HEK293 (cell line): Measurements from ENCODE around the gene ELAC1.

ENCODE experiments used
- CTCF ChIA-PET: fragments of 350-600 bp; formaldehyde crosslinking; extraction: SDS; loops from one replicate; lab custom pipeline; 2021; ENCODE audit warnings: antibody characterized with exemption; lab: Yijun Ruan, JAX
- POLR2A ChIA-PET: fragments of 300-600 bp; formaldehyde crosslinking; extraction: SDS; loops from one replicate; lab custom pipeline; 2020; ENCODE audit warnings: antibody characterized with exemption, inconsistent platforms; lab: Yijun Ruan, JAX
- H3K27ac ChIP-seq: fragments of 200-500 bp; sonication (Bioruptor generic); 2 replicates; pipeline ENCODE4 v1.5.1; 2014; ENCODE audit warnings: low read depth, low read length, control low read depth, inconsistent platforms; ENCODE audit errors: extremely low read depth
- H3K36me3 ChIP-seq, 2 experiments: fragments of 200-500 bp in 1 of 2; sonication (Bioruptor generic) in 1 of 2; 1 replicate in 1 of 2; 2 replicates in 1 of 2; pipeline ENCODE4 v1.5.1; 2014 to 2017; ENCODE audit warnings: inconsistent platforms in 2 of 2, low read length in 2 of 2; ENCODE audit not compliant: control insufficient read depth in 2 of 2, insufficient read depth in 1 of 2
- H3K4me1 ChIP-seq: fragments of 200-500 bp; sonication (Bioruptor generic); 2 replicates; pipeline ENCODE4 v1.5.1; 2014; ENCODE audit warnings: mild to moderate bottlenecking, low read length, inconsistent platforms; ENCODE audit not compliant: control insufficient read depth, insufficient read depth
- H3K4me3 ChIP-seq: 2 replicates; pipeline ENCODE4 v1.5.1; 2011; ENCODE audit warnings: low read depth, mild to moderate bottlenecking, control low read depth, low read length, moderate library complexity
- H3K9me3 ChIP-seq: fragments of 200-500 bp; sonication (Bioruptor generic); 2 replicates; pipeline ENCODE4 v1.5.1; 2014; ENCODE audit warnings: low read depth, low read length, inconsistent platforms; ENCODE audit not compliant: control insufficient read depth, insufficient read depth
- KLF10 ChIP-seq: fragments of 450-650 bp; IDR thresholded peaks from 2 replicates; pipeline ENCODE4 v1.5.1; 2018; ENCODE audit warnings: missing biosample characterization, mild to moderate bottlenecking, missing genetic modification characterization
- KLF9 ChIP-seq: fragments of 450-650 bp; formaldehyde crosslinking; IDR thresholded peaks from 2 replicates; pipeline ENCODE4 v1.5.1; 2016; ENCODE audit warnings: missing biosample characterization, missing genetic modification characterization, low read depth
- OVOL3 ChIP-seq: fragments of 450-650 bp; formaldehyde crosslinking; IDR thresholded peaks from 2 replicates; pipeline ENCODE4 v1.5.1; 2016; ENCODE audit warnings: missing biosample characterization, missing genetic modification characterization
- PRDM1 ChIP-seq: fragments of 450-650 bp; formaldehyde crosslinking; IDR thresholded peaks from 2 replicates; pipeline ENCODE4; 2016; ENCODE audit warnings: missing biosample characterization, missing genetic modification characterization
- SP3 ChIP-seq: fragments of 450-650 bp; formaldehyde crosslinking; IDR thresholded peaks from 2 replicates; pipeline ENCODE4 v1.5.1; 2016; ENCODE audit warnings: missing biosample characterization, missing genetic modification characterization
- ZBTB21 ChIP-seq: fragments of 450-650 bp; formaldehyde crosslinking; IDR thresholded peaks from 2 replicates; pipeline ENCODE4 v1.5.1; 2017; ENCODE audit warnings: missing biosample characterization, missing genetic modification characterization
- ZFHX2 ChIP-seq: fragments of 450-650 bp; formaldehyde crosslinking; conservative IDR thresholded peaks from 2 replicates; pipeline ENCODE4 v1.5.1; 2016; ENCODE audit warnings: missing biosample characterization, missing genetic modification characterization
- ZNF266 ChIP-seq: fragments of 450-650 bp; formaldehyde crosslinking; IDR thresholded peaks from 2 replicates; pipeline ENCODE4 v1.5.1; 2016; ENCODE audit warnings: missing biosample characterization, missing genetic modification characterization, low read depth
- ZNF274 ChIP-seq, 2 experiments: fragments of 200-500 bp in 1 of 2; fragments of 450-650 bp in 1 of 2; sonication (Bioruptor generic) in 1 of 2; formaldehyde crosslinking in 1 of 2; IDR thresholded peaks; 2 replicates each; pipeline versions ENCODE4 v1.5.1 to v1.6.1; 2014 to 2016; ENCODE audit warnings: borderline replicate concordance in 1 of 2, inconsistent platforms in 1 of 2, low read length in 1 of 2, missing biosample characterization in 1 of 2, missing genetic modification characterization in 1 of 2
- ZNF302 ChIP-seq: fragments of 450-650 bp; formaldehyde crosslinking; IDR thresholded peaks from 2 replicates; pipeline ENCODE4 v1.5.1; 2016; ENCODE audit warnings: missing biosample characterization, missing genetic modification characterization, low read depth
- ZNF423 ChIP-seq: fragments of 450-650 bp; formaldehyde crosslinking; IDR thresholded peaks from 2 replicates; pipeline ENCODE4 v1.5.1; 2016; ENCODE audit warnings: missing biosample characterization, missing genetic modification characterization
- ZNF530 ChIP-seq: fragments of 450-650 bp; formaldehyde crosslinking; IDR thresholded peaks from 2 replicates; pipeline ENCODE4 v1.5.1; 2016; ENCODE audit warnings: low read depth, missing biosample characterization, missing genetic modification characterization
- ZNF670 ChIP-seq: fragments of 450-650 bp; formaldehyde crosslinking; IDR thresholded peaks from 2 replicates; pipeline ENCODE4 v1.5.1; 2016; ENCODE audit warnings: missing biosample characterization, missing genetic modification characterization, low read depth
- ZNF843 ChIP-seq: fragments of 450-650 bp; formaldehyde crosslinking; IDR thresholded peaks from 2 replicates; pipeline ENCODE4 v1.5.1; 2016; ENCODE audit warnings: missing biosample characterization, missing genetic modification characterization
- ZSCAN23 ChIP-seq: fragments of 450-650 bp; formaldehyde crosslinking; IDR thresholded peaks from 2 replicates; pipeline ENCODE4 v1.5.1; 2016; ENCODE audit warnings: missing biosample characterization, missing genetic modification characterization
- TF ChIP-seq, protein P1 (sequence below): fragments of 450-650 bp; formaldehyde crosslinking; IDR thresholded peaks from 2 replicates; pipeline ENCODE4; 2016; ENCODE audit warnings: missing biosample characterization, missing genetic modification characterization
- TF ChIP-seq, protein P2 (sequence below): fragments of 450-650 bp; formaldehyde crosslinking; IDR thresholded peaks from 2 replicates; pipeline ENCODE4 v1.5.1; 2017; ENCODE audit warnings: missing biosample characterization, missing genetic modification characterization
- TF ChIP-seq, protein P3 (sequence below): fragments of 450-650 bp; formaldehyde crosslinking; IDR thresholded peaks from 2 replicates; pipeline ENCODE4 v1.5.1; 2016; ENCODE audit warnings: missing biosample characterization, missing genetic modification characterization
- TF ChIP-seq, protein P4 (sequence below): fragments of 450-650 bp; formaldehyde crosslinking; IDR thresholded peaks from 2 replicates; pipeline ENCODE4 v1.5.1; 2016; ENCODE audit warnings: missing biosample characterization, missing genetic modification characterization
- TF ChIP-seq, protein P5 (sequence below): fragments of 450-650 bp; formaldehyde crosslinking; IDR thresholded peaks from 2 replicates; pipeline ENCODE4 v1.5.1; 2017; ENCODE audit warnings: missing biosample characterization, missing genetic modification characterization
- TF ChIP-seq, protein P6 (sequence below): fragments of 450-650 bp; formaldehyde crosslinking; IDR thresholded peaks from 2 replicates; pipeline ENCODE4 v1.5.1; 2016; ENCODE audit warnings: missing biosample characterization, missing genetic modification characterization

The ELAC1 gene

DNA sequence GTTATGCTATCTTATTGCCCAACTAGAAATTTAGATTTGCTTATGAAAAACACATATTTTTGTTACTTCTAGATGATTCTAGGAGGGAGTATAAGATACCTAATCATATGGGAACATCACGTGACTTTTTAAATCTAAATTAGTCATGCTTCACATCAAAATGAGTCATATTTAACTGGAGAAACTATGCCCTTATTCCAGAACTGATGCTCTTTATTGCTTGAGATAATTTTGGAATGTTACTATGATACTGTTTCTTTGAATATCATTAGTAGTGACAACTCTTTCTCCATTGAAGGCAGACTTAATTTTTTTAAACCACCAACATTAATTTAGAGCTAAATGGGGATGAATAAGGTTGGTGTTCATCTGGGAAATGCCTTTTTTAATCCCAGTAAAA lies 19.9 kb upstream of the ELAC1 start:
- Histone ChIP-seq H3K4me3 (no peak overlapping the region), H3K27ac (no peak overlapping the region), H3K9me3 (no peaks in the 10 kb centered on the region), H3K36me3 (peaks cover 3 to 10% of the 10 kb centered on the region in 2 experiments), H3K4me1 (no peaks in the 10 kb centered on the region)
- TF ChIP-seq ZNF302 (no peak), ZNF530 (tag by site-specific recombination) (no peak), SP3 (0 out of 2 replicates have a peak, but pooled peaks have one; percentile 13), KLF10 (no peak)
- TF ChIP-seq, protein P1, sequence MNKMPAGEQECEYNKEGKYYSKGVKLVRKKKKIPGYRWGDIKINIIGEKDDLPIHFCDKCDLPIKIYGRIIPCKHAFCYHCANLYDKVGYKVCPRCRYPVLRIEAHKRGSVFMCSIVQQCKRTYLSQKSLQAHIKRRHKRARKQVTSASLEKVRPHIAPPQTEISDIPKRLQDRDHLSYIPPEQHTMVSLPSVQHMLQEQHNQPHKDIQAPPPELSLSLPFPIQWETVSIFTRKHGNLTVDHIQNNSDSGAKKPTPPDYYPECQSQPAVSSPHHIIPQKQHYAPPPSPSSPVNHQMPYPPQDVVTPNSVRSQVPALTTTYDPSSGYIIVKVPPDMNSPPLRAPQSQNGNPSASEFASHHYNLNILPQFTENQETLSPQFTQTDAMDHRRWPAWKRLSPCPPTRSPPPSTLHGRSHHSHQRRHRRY (tag by site-specific recombination) = no peak
- POLR2A ChIA-PET = interaction anchor here (1.2 kb wide), 1 partner anchor 20 kb away, joined by 3 read pairs; the partner anchor contains the start of gene ELAC1
- CTCF ChIA-PET = no interaction called here

DNA sequence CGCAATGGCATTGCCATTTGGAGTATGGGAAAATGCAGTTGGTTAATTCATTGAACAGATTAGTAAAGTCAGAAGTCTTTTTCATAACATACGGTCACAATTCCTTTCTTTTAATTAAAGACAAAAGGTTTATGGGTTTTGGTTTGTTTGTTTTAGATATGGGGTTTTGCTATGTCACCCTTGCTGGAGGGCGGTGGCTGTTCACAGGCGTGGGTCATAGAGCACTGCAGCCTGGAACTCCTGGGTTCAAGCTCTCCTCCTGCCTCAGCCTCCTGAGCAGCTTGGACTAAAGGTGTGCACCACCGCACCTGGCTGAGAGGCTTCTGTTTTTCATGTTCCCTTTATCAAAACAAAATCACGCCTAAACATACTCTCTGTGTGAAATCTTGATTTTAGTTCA lies 18.7 kb upstream of the ELAC1 start:
- Histone ChIP-seq H3K4me1 (no peaks in the 10 kb centered on the region), H3K4me3 (no peak overlapping the region), H3K27ac (no peak overlapping the region), H3K36me3 (peaks cover 0 to 4% of the 10 kb centered on the region in 2 experiments; a peak in 2 of 3 replicates), H3K9me3 (no peaks in the 10 kb centered on the region)
- CTCF ChIA-PET = interaction anchor here (0.5 kb wide), 1 partner anchor 24 kb away, joined by 3 read pairs; no protein-coding TSS in a partner anchor
- POLR2A ChIA-PET = no interaction called here
- TF ChIP-seq ZSCAN23 = no peak
- TF ChIP-seq, protein P2, sequence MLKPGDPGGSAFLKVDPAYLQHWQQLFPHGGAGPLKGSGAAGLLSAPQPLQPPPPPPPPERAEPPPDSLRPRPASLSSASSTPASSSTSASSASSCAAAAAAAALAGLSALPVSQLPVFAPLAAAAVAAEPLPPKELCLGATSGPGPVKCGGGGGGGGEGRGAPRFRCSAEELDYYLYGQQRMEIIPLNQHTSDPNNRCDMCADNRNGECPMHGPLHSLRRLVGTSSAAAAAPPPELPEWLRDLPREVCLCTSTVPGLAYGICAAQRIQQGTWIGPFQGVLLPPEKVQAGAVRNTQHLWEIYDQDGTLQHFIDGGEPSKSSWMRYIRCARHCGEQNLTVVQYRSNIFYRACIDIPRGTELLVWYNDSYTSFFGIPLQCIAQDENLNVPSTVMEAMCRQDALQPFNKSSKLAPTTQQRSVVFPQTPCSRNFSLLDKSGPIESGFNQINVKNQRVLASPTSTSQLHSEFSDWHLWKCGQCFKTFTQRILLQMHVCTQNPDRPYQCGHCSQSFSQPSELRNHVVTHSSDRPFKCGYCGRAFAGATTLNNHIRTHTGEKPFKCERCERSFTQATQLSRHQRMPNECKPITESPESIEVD (tag by site-specific recombination) = no peak
- TF ChIP-seq ZNF266 (tag by site-specific recombination) = no peak
- TF ChIP-seq, protein P3, sequence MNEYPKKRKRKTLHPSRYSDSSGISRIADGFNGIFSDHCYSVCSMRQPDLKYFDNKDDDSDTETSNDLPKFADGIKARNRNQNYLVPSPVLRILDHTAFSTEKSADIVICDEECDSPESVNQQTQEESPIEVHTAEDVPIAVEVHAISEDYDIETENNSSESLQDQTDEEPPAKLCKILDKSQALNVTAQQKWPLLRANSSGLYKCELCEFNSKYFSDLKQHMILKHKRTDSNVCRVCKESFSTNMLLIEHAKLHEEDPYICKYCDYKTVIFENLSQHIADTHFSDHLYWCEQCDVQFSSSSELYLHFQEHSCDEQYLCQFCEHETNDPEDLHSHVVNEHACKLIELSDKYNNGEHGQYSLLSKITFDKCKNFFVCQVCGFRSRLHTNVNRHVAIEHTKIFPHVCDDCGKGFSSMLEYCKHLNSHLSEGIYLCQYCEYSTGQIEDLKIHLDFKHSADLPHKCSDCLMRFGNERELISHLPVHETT (tag by site-specific recombination) = no peak
- no peak for TF ChIP-seq PRDM1 (tag by site-specific recombination)
- TF ChIP-seq ZBTB21 = no peak
- TF ChIP-seq OVOL3 (tag by site-specific recombination) = no peak
- TF ChIP-seq, protein P4, sequence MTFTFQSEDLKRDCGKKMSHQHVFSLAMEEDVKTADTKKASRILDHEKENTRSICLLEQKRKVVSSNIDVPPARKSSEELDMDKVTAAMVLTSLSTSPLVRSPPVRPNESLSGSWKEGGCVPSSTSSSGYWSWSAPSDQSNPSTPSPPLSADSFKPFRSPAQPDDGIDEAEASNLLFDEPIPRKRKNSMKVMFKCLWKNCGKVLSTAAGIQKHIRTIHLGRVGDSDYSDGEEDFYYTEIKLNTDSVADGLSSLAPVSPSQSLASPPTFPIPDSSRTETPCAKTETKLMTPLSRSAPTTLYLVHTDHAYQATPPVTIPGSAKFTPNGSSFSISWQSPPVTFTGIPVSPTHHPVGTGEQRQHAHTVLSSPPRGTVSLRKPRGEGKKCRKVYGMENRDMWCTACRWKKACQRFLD (tag by site-specific recombination) = no peak
- TF ChIP-seq KLF9 (tag by site-specific recombination) = no peak
- TF ChIP-seq ZNF670 (tag by site-specific recombination) = no peak
- TF ChIP-seq ZNF274 (IDR thresholded peaks at IDR 0.05; ENCODE audit: low read length) = no peak
- TF ChIP-seq ZNF274 (tag by site-specific recombination; IDR thresholded peaks at IDR 0.05; ENCODE audit: borderline replicate concordance) = no peak
- TF ChIP-seq, protein P5, sequence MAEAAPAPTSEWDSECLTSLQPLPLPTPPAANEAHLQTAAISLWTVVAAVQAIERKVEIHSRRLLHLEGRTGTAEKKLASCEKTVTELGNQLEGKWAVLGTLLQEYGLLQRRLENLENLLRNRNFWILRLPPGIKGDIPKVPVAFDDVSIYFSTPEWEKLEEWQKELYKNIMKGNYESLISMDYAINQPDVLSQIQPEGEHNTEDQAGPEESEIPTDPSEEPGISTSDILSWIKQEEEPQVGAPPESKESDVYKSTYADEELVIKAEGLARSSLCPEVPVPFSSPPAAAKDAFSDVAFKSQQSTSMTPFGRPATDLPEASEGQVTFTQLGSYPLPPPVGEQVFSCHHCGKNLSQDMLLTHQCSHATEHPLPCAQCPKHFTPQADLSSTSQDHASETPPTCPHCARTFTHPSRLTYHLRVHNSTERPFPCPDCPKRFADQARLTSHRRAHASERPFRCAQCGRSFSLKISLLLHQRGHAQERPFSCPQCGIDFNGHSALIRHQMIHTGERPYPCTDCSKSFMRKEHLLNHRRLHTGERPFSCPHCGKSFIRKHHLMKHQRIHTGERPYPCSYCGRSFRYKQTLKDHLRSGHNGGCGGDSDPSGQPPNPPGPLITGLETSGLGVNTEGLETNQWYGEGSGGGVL (tag by site-specific recombination) = no peak
- TF ChIP-seq, protein P6, sequence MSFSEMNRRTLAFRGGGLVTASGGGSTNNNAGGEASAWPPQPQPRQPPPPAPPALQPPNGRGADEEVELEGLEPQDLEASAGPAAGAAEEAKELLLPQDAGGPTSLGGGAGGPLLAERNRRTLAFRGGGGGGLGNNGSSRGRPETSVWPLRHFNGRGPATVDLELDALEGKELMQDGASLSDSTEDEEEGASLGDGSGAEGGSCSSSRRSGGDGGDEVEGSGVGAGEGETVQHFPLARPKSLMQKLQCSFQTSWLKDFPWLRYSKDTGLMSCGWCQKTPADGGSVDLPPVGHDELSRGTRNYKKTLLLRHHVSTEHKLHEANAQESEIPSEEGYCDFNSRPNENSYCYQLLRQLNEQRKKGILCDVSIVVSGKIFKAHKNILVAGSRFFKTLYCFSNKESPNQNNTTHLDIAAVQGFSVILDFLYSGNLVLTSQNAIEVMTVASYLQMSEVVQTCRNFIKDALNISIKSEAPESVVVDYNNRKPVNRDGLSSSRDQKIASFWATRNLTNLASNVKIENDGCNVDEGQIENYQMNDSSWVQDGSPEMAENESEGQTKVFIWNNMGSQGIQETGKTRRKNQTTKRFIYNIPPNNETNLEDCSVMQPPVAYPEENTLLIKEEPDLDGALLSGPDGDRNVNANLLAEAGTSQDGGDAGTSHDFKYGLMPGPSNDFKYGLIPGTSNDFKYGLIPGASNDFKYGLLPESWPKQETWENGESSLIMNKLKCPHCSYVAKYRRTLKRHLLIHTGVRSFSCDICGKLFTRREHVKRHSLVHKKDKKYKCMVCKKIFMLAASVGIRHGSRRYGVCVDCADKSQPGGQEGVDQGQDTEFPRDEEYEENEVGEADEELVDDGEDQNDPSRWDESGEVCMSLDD (tag by site-specific recombination) = no peak
- TF ChIP-seq ZNF843 (tag by site-specific recombination) = no peak
- no peak for TF ChIP-seq ZFHX2 (tag by site-specific recombination)
- no peak for TF ChIP-seq ZNF423 (tag by site-specific recombination)
